Ascending aorta (tissue), 2 donors: ENCODE measurements around the gene FOXK2. TPM values are rescaled to one million over a fixed set of nuclear protein-coding genes. Genes with fewer than 3 reads are reported as not detected.
A peak's percentile ranks its signal among the peaks of the same experiment; 100 is the strongest.

Experiments
- DNase-seq, 2 donors: peaks; one replicate each; pipeline ENCODE4 v3.0.0-alpha.2; 2019; ENCODE audit warnings: low spot score in 2 of 2
- H3K27ac ChIP-seq, 2 donors: fragments of 200-600 bp; sonication (generic); one replicate each; pipeline ENCODE4 v1.5.1; 2016 to 2017; ENCODE audit warnings: mild to moderate bottlenecking in 1 of 2
- H3K27me3 ChIP-seq: fragments of 200-600 bp; sonication (generic); one replicate; pipeline ENCODE4 v1.5.1; 2017
- H3K36me3 ChIP-seq, 2 donors: fragments of 200-600 bp; sonication (generic); one replicate each; pipeline ENCODE4 v1.5.1; 2016
- H3K4me1 ChIP-seq, 2 donors: fragments of 200-600 bp; sonication (generic); one replicate each; pipeline ENCODE4 v1.5.1; 2016 to 2017; ENCODE audit warnings: mild to moderate bottlenecking in 1 of 2
- H3K4me3 ChIP-seq, 2 donors: fragments of 200-600 bp; sonication (generic); one replicate each; pipeline ENCODE4 v1.5.1; 2016 to 2017; ENCODE audit warnings: mild to moderate bottlenecking in 1 of 2
- H3K9me3 ChIP-seq, 2 donors: fragments of 200-600 bp; sonication (generic); one replicate each; pipeline ENCODE4 v1.5.1; 2016
- CTCF ChIP-seq, 3 experiments: fragments of 200-600 bp in 2 of 3; fragments of 450-650 bp in 1 of 3; sonication (generic) in 2 of 3; IDR thresholded peaks; one replicate each; pipeline ENCODE4 v1.5.1; 2016 to 2019; ENCODE audit warnings: antibody characterized with exemption in 3 of 3, mild to moderate bottlenecking in 1 of 3, moderate library complexity in 1 of 3
- intact Hi-C: fragments of 100-400 bp; cut with DNase I; formaldehyde crosslinking; loops from one replicate; pipeline ENCODE4 v1.15.1; 2023
- total RNA-seq: library from RNA; depleted of rRNA; stranded (reverse); fragments of >200 nt; gene quantifications from one replicate; pipeline ENCODE4 v1.1.0, GENCODE V29; 2016

Gene FOXK2
- total RNA-seq, 1 donor from 2014 or later: 131 TPM

- DNase-seq: no peak
- intact Hi-C loops: no loop called here
- no peaks in the 10 kb centered on the region for H3K9me3 ChIP-seq
- H3K27me3 ChIP-seq: no peaks in the 10 kb centered on the region
- H3K27ac ChIP-seq: peak overlapping the region; percentile 91 to 98
- peaks cover 7 to 20% of the 10 kb centered on the region in 2 donors for H3K4me1 ChIP-seq
- no peak for TF ChIP-seq CTCF (IDR thresholded peaks at IDR 0.05)
- H3K4me3 ChIP-seq: no peak overlapping the region
- peaks cover 41 to 46% of the 10 kb centered on the region in 2 donors for H3K36me3 ChIP-seq
Measured at GRCh38 chr17:82487910-82488309, 31.6 kb upstream of the FOXK2 start.

- Histone ChIP-seq H3K9me3 (no peaks in the 10 kb centered on the region), H3K27ac (peak overlapping the region; percentile 91 to 98), H3K4me1 (peaks cover 8 to 24% of the 10 kb centered on the region in 2 donors), H3K36me3 (peaks cover 29 to 34% of the 10 kb centered on the region in 2 donors), H3K4me3 (no peak overlapping the region), H3K27me3 (no peaks in the 10 kb centered on the region)
- DNase-seq: peak; percentile 83 to 95
- TF ChIP-seq CTCF (IDR thresholded peaks at IDR 0.05): no peak
- intact Hi-C loops: loop anchor here (1.0 kb wide), 1 partner anchor 31 kb away; the partner anchor contains the start of gene NARF
Measured at GRCh38 chr17:82489117-82489516, 30.4 kb upstream of the FOXK2 start.

- DNase-seq: no peak
- TF ChIP-seq CTCF (IDR thresholded peaks at IDR 0.05): no peak
- Histone ChIP-seq H3K4me3 (no peak overlapping the region), H3K36me3 (peaks cover 20 to 26% of the 10 kb centered on the region in 2 donors), H3K27me3 (no peaks in the 10 kb centered on the region), H3K4me1 (peaks cover 11 to 30% of the 10 kb centered on the region in 2 donors), H3K27ac (peak overlapping the region; percentile 91 to 98), H3K9me3 (no peaks in the 10 kb centered on the region)
- intact Hi-C loops: loop anchor here (1.0 to 5.0 kb wide), 2 partner anchors 32 to 198 kb away; partner anchors contain the start of gene NARF
Measured at GRCh38 chr17:82489851-82490511, 29.6 kb upstream of the FOXK2 start.

GRCh38 chr17:82490512-82491195, 28.9 kb upstream of the FOXK2 start:
- no peak for TF ChIP-seq CTCF (IDR thresholded peaks at IDR 0.05)
- Histone ChIP-seq H3K36me3 (peaks cover 14 to 19% of the 10 kb centered on the region in 2 donors), H3K9me3 (no peaks in the 10 kb centered on the region), H3K27ac (peak overlapping the region; percentile 91 to 98), H3K27me3 (no peaks in the 10 kb centered on the region), H3K4me3 (no peak overlapping the region), H3K4me1 (peaks cover 11 to 30% of the 10 kb centered on the region in 2 donors)
- intact Hi-C loops: loop anchor here (5.0 kb wide), 1 partner anchor 198 kb away; no protein-coding TSS in a partner anchor
- no peak for DNase-seq

GRCh38 chr17:82491196-82491530, 28.4 kb upstream of the FOXK2 start:
- Histone ChIP-seq H3K36me3 (peaks cover 9 to 14% of the 10 kb centered on the region in 2 donors), H3K4me1 (peaks cover 11 to 30% of the 10 kb centered on the region in 2 donors), H3K4me3 (no peak overlapping the region), H3K27me3 (no peaks in the 10 kb centered on the region), H3K27ac (peak overlapping the region; percentile 91 to 98), H3K9me3 (no peaks in the 10 kb centered on the region)
- TF ChIP-seq CTCF (IDR thresholded peaks at IDR 0.05): no peak
- intact Hi-C loops: loop anchor here (5.0 kb wide), 1 partner anchor 199 kb away; no protein-coding TSS in a partner anchor
- no peak for DNase-seq
